ENCODE data around the gene PTX4. TPM values are rescaled to one million over a fixed set of nuclear protein-coding genes. Genes with fewer than 3 reads are reported as not detected.

PTX4 gene
- total RNA-seq, 1 donor from 2014 or later = not detected

DNA sequence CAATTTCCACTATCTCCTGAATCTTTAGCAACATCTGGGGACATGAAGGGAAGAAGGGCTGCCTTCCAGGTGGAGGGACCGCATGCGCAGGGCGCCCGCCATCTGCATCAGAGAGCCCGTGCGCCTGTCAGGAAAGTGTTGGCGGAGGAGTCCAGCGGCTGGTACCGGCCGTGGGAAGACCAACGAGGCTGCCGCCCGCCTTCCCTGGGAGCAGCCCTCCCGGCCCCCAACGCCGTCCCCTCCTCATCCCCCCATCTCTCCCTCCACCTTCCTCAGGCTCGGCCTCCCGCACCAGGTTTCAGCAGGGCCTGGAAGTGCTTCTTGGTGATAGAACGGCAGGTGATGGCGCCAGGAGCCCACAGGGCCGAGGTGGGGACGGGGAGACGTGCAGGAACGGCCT lies 22.7 kb downstream of the PTX4 start:
- Histone ChIP-seq H3K27ac (replicated peaks) (no peak overlapping the region), H3K27me3 (ENCODE audit: low read depth) (no peaks in the 10 kb centered on the region), H3K4me3 (no peak overlapping the region), H3K9me3 (replicated peaks) (no peaks in the 10 kb centered on the region), H3K36me3 (peaks cover 12% of the 10 kb centered on the region), H3K4me1 (peaks cover 29% of the 10 kb centered on the region)
- TF ChIP-seq, protein P1, sequence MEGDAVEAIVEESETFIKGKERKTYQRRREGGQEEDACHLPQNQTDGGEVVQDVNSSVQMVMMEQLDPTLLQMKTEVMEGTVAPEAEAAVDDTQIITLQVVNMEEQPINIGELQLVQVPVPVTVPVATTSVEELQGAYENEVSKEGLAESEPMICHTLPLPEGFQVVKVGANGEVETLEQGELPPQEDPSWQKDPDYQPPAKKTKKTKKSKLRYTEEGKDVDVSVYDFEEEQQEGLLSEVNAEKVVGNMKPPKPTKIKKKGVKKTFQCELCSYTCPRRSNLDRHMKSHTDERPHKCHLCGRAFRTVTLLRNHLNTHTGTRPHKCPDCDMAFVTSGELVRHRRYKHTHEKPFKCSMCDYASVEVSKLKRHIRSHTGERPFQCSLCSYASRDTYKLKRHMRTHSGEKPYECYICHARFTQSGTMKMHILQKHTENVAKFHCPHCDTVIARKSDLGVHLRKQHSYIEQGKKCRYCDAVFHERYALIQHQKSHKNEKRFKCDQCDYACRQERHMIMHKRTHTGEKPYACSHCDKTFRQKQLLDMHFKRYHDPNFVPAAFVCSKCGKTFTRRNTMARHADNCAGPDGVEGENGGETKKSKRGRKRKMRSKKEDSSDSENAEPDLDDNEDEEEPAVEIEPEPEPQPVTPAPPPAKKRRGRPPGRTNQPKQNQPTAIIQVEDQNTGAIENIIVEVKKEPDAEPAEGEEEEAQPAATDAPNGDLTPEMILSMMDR (IDR thresholded peaks at IDR 0.05; ENCODE audit: borderline replicate concordance) = no peak
- intact Hi-C loops (cut with micrococcal nuclease) = no loop called here
- no peak for DNase-seq

DNA sequence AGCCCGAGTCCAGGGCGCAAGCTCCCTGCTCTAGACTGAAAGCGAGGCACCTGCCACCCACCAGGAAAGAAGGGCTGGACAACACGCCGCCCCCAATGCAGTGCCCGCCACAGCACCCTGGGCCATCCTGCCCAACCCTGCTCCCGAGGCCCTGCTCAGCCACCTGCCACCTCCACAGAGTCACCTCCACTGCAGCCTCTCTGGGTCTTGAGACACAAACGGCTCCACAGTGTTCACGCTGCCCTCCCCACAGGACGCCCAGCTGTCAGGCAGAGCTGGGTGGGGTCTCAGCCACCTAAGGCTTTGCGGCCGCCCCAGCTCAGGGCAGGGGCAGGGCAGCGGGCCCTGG lies 23.2 kb downstream of the PTX4 start:
- Histone ChIP-seq H3K4me1 (peaks cover 24% of the 10 kb centered on the region), H3K27me3 (ENCODE audit: low read depth) (no peaks in the 10 kb centered on the region), H3K4me3 (no peak overlapping the region), H3K9me3 (replicated peaks) (no peaks in the 10 kb centered on the region), H3K36me3 (peaks cover 17% of the 10 kb centered on the region), H3K27ac (replicated peaks) (no peak overlapping the region)
- intact Hi-C loops (cut with micrococcal nuclease) = no loop called here
- DNase-seq = no peak
- TF ChIP-seq, protein P1 (IDR thresholded peaks at IDR 0.05; ENCODE audit: borderline replicate concordance) = no peak

DNA sequence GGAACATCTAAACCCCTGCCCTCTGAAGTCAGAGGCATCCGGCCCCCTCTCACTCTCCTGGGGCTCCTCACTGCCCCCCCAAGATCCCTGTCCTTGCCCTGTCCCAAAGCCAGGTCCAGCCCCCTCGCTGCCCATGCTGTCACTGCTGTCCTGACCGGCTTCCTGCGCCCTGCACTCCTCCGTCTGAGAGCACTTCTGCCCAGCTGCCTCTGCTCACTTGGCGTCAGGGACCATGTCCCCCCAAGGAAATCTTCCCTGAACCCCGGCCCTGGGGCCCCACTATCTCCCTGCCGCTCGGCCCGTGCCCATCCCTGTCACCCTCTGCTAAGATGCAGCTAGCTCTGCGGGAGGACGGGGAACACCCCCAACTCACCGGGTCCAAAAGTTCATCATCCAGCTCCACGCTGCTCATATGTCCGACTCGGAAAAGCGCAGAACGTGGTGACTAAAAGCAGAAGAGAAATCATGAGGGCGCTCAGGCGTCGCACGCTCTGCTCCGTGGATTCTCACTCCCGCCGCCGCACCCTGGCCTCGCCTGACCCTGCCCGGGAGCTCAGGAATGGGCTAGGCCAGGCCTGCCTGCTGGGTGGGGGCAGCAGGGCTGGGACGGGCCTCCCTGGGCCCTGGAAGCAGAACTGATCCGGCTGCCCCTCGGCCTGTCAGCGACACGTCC lies 23.7 kb downstream of the PTX4 start:
- TF ChIP-seq, protein P1 (IDR thresholded peaks at IDR 0.05; ENCODE audit: borderline replicate concordance) = no peak
- no peaks in the 10 kb centered on the region for H3K9me3 ChIP-seq (replicated peaks)
- peaks cover 22% of the 10 kb centered on the region for H3K36me3 ChIP-seq
- intact Hi-C loops (cut with micrococcal nuclease) = no loop called here
- H3K4me1 ChIP-seq = peaks cover 19% of the 10 kb centered on the region
- no peak overlapping the region for H3K4me3 ChIP-seq
- DNase-seq = no peak
- no peaks in the 10 kb centered on the region for H3K27me3 ChIP-seq (ENCODE audit: low read depth)
- H3K27ac ChIP-seq (replicated peaks) = no peak overlapping the region

DNA sequence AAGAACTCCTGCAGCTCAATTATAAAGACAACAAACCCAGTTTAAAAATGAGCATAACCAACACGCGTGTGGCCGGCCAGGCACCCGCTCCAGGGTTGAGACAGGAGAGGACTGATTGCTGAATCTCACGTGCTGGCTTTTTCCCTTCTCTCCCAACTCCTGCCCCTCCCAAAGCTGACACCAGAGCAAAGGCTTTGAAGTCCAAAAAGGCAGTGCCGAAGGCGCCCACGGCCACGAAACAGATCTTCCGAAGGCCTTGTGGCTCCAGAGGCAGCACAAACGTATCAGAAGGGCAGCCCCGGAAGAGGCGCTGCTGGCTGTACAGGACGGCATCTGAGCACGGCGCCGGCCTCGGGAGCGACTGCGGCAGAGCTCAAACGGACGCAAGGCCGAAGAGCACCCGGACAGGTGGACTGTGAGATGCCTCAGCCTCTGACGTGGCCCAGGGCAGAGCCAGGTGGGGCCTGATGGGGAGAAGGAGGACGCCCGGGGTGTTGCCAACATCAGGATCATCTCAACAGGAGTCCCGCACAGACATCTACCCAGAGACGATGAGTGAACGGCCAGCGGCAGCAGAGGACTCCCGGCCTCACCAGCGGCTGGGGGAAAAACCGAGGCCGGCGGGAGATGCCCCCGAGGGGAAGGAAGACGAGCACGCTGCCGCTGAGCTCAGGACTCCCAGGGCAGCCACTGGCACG lies 24.4 kb downstream of the PTX4 start:
- H3K4me1 ChIP-seq = peaks cover 16% of the 10 kb centered on the region
- intact Hi-C loops (cut with micrococcal nuclease) = no loop called here
- no peak for DNase-seq
- H3K27ac ChIP-seq (replicated peaks) = no peak overlapping the region
- peaks cover 24% of the 10 kb centered on the region for H3K36me3 ChIP-seq
- no peaks in the 10 kb centered on the region for H3K9me3 ChIP-seq (replicated peaks)
- H3K4me3 ChIP-seq = no peak overlapping the region
- TF ChIP-seq, protein P1 (IDR thresholded peaks at IDR 0.05; ENCODE audit: borderline replicate concordance) = no peak
- no peaks in the 10 kb centered on the region for H3K27me3 ChIP-seq (ENCODE audit: low read depth)

DNA sequence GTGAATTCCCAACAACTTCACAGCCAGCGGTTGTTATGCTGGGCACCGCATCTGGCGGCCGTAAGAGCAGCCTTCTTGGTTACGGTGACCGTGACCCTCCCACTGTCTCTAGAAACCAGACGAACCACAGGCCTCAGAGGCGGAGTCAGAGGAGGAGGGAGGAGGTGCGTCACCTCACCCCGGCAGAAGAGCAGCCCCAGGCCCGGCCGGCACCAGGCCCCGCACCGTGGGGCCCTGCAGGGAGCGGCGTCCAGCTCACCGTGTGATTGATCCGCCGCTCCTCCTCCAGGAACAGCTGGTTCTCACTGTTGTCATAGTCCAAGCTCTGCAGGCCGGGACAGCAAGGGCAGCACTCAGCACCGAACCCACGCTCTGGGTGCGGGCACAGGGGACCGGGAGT lies 27.6 kb downstream of the PTX4 start:
- DNase-seq = no peak
- H3K36me3 ChIP-seq = peaks cover 50% of the 10 kb centered on the region
- H3K4me3 ChIP-seq = no peak overlapping the region
- intact Hi-C loops (cut with micrococcal nuclease) = no loop called here
- TF ChIP-seq, protein P1 (IDR thresholded peaks at IDR 0.05; ENCODE audit: borderline replicate concordance) = no peak
- no peaks in the 10 kb centered on the region for H3K4me1 ChIP-seq
- no peaks in the 10 kb centered on the region for H3K27me3 ChIP-seq (ENCODE audit: low read depth)
- H3K9me3 ChIP-seq (replicated peaks) = no peaks in the 10 kb centered on the region
- no peak overlapping the region for H3K27ac ChIP-seq (replicated peaks)

All from left ventricle myocardium inferior (tissue), 1 donor.